Fibroblast of lung (primary cell): ENCODE results near the gene NEGR1. TPM values are rescaled to one million over a fixed set of nuclear protein-coding genes. Genes with fewer than 3 reads are reported as not detected.

ENCODE experiments used
- DNase-seq, 2 donors: peaks; one replicate each; pipeline versions ENCODE4 v3.0.0 to v3.0.0-alpha.2; 2010; ENCODE audit warnings: low read depth in 2 of 2
- H2AFZ ChIP-seq: 2 replicates; pipeline ENCODE4 v1.5.1; 2012; ENCODE audit warnings: low read length, control low read depth, inconsistent platforms
- H3K27ac ChIP-seq: 2 replicates; pipeline ENCODE4 v1.5.1; 2011; ENCODE audit warnings: low read length, control low read depth; ENCODE audit not compliant: insufficient read depth
- H3K27me3 ChIP-seq: 2 replicates; pipeline ENCODE4 v1.5.1; 2011; ENCODE audit warnings: mild to moderate bottlenecking, low read length; ENCODE audit not compliant: control insufficient read depth, insufficient read depth
- H3K36me3 ChIP-seq: 2 replicates; pipeline ENCODE4 v1.5.1; 2011; ENCODE audit warnings: low read length; ENCODE audit not compliant: control insufficient read depth, insufficient read depth
- H3K4me1 ChIP-seq: 2 replicates; pipeline ENCODE4 v1.5.1; 2011; ENCODE audit warnings: low read length; ENCODE audit not compliant: control insufficient read depth, insufficient read depth; ENCODE audit errors: extremely low read depth
- H3K4me2 ChIP-seq: 2 replicates; pipeline ENCODE4 v1.5.1; 2011; ENCODE audit warnings: low read length, control low read depth; ENCODE audit not compliant: insufficient read depth; ENCODE audit errors: extremely low read depth
- H3K4me3 ChIP-seq, 4 experiments: fragments of 200-600 bp in 1 of 4; sonication (generic) in 1 of 4; replicated peaks in 1 of 4; 2 replicates each; pipeline ENCODE4 v1.5.1; 2011 to 2016; ENCODE audit warnings: low read length in 4 of 4, low read depth in 3 of 4, mild to moderate bottlenecking in 3 of 4, control low read depth in 2 of 4, inconsistent platforms in 1 of 4, mixed read lengths in 1 of 4; ENCODE audit not compliant: insufficient read depth in 1 of 4; ENCODE audit errors: control extremely low read depth in 1 of 4
- H3K79me2 ChIP-seq: 2 replicates; pipeline ENCODE4 v1.5.1; 2012; ENCODE audit warnings: mild to moderate bottlenecking, low read length, inconsistent platforms; ENCODE audit not compliant: control insufficient read depth, insufficient read depth
- H3K9ac ChIP-seq: 2 replicates; pipeline ENCODE4 v1.5.1; 2011; ENCODE audit warnings: mild to moderate bottlenecking, low read length, control low read depth; ENCODE audit not compliant: insufficient read depth
- H3K9me3 ChIP-seq: 2 replicates; pipeline ENCODE4 v1.5.1; 2012; ENCODE audit warnings: low read depth, low read length; ENCODE audit not compliant: control insufficient read depth, insufficient read depth
- H4K20me1 ChIP-seq: 2 replicates; pipeline ENCODE4 v1.5.1; 2011; ENCODE audit warnings: low read length; ENCODE audit not compliant: control insufficient read depth, insufficient read depth; ENCODE audit errors: extremely low read depth
- CTCF ChIP-seq, 2 donors: IDR thresholded peaks in 1 of 2; conservative IDR thresholded peaks in 1 of 2; 1 replicate in 1 of 2; 2 replicates in 1 of 2; pipeline ENCODE4 v1.5.1; 2011 to 2012; ENCODE audit warnings: low read length in 2 of 2, control low read depth in 1 of 2, inconsistent platforms in 1 of 2, low read depth in 1 of 2, mild to moderate bottlenecking in 1 of 2
- EZH2 ChIP-seq: IDR thresholded peaks from 2 replicates; pipeline ENCODE4 v1.5.1; 2012; ENCODE audit warnings: low read length, control low read depth, mild to moderate bottlenecking; ENCODE audit errors: missing control alignments
- polyA plus RNA-seq, 2 donors: library from polyadenylated mRNA; depleted of rRNA in 1 of 2; stranded (reverse) in 1 of 2; unstranded in 1 of 2; fragments of >200 nt; gene quantifications; 2 replicates each; pipeline ENCODE4 v1.2.1, GENCODE V29; 2011 to 2012; ENCODE audit warnings: missing spikeins in 1 of 2
- total RNA-seq: library from RNA; depleted of rRNA; stranded (reverse); fragments of >200 nt; gene quantifications from 2 replicates; pipeline ENCODE4 v1.2.1, GENCODE V29; 2014

The NEGR1 gene
- total and polyA plus RNA-seq, 2 donors (not counting 1 experiment from before 2014, with no cell fraction given), result 3.1 to 9.4 TPM

- no peaks in the 10 kb centered on the region for H3K36me3 ChIP-seq
- H3K9ac ChIP-seq, result no peak overlapping the region
- no peaks in the 10 kb centered on the region for H4K20me1 ChIP-seq
- no peaks in the 10 kb centered on the region for H3K79me2 ChIP-seq
- no peak overlapping the region for H2AFZ ChIP-seq
- no peak for DNase-seq
- no peak overlapping the region for H3K27ac ChIP-seq
- H3K4me2 ChIP-seq, result no peak overlapping the region
- no peaks in the 10 kb centered on the region for H3K27me3 ChIP-seq
- H3K4me3 ChIP-seq, result no peak overlapping the region
- H3K4me1 ChIP-seq, result no peaks in the 10 kb centered on the region
- TF ChIP-seq CTCF (conservative IDR thresholded peaks at IDR 0.05 in 1 of 2, IDR thresholded peaks at IDR 0.05 in 1 of 2; ENCODE audit: low read depth in 1 of 2, low read length in 2 of 2), result no peak
- TF ChIP-seq EZH2, result no peak
- H3K9me3 ChIP-seq, result no peaks in the 10 kb centered on the region
These were observed 195.9 kb downstream of the NEGR1 start for GRCh38 chr1:72086394-72086793.

- H4K20me1 ChIP-seq, result no peaks in the 10 kb centered on the region
- no peak overlapping the region for H3K4me2 ChIP-seq
- H3K9ac ChIP-seq, result no peak overlapping the region
- no peak overlapping the region for H2AFZ ChIP-seq
- DNase-seq, result no peak
- H3K27ac ChIP-seq, result no peak overlapping the region
- no peaks in the 10 kb centered on the region for H3K4me1 ChIP-seq
- TF ChIP-seq EZH2, result no peak
- TF ChIP-seq CTCF (conservative IDR thresholded peaks at IDR 0.05 in 1 of 2, IDR thresholded peaks at IDR 0.05 in 1 of 2; ENCODE audit: low read depth in 1 of 2, low read length in 2 of 2), result no peak
- no peaks in the 10 kb centered on the region for H3K36me3 ChIP-seq
- H3K79me2 ChIP-seq, result no peaks in the 10 kb centered on the region
- no peak overlapping the region for H3K4me3 ChIP-seq
- no peaks in the 10 kb centered on the region for H3K27me3 ChIP-seq
- no peaks in the 10 kb centered on the region for H3K9me3 ChIP-seq
These were observed 206.9 kb downstream of the NEGR1 start for GRCh38 chr1:72075425-72075824.

GRCh38 chr1:72066431-72066830 is 215.9 kb downstream of the NEGR1 start:
- DNase-seq, result no peak
- H3K9ac ChIP-seq, result no peak overlapping the region
- TF ChIP-seq EZH2 (no peak), CTCF (conservative IDR thresholded peaks at IDR 0.05 in 1 of 2, IDR thresholded peaks at IDR 0.05 in 1 of 2; ENCODE audit: low read depth in 1 of 2, low read length in 2 of 2) (no peak)
- H3K9me3 ChIP-seq, result no peaks in the 10 kb centered on the region
- H2AFZ ChIP-seq, result peak overlapping the region; percentile 1
- H3K4me3 ChIP-seq, result no peak overlapping the region
- no peaks in the 10 kb centered on the region for H3K4me1 ChIP-seq
- no peaks in the 10 kb centered on the region for H3K79me2 ChIP-seq
- H3K36me3 ChIP-seq, result no peaks in the 10 kb centered on the region
- no peaks in the 10 kb centered on the region for H4K20me1 ChIP-seq
- H3K27me3 ChIP-seq, result no peaks in the 10 kb centered on the region
- no peak overlapping the region for H3K4me2 ChIP-seq
- H3K27ac ChIP-seq, result no peak overlapping the region
